GM12872 (cell line): ENCODE results near the gene JAM3.

Experiments
- CTCF ChIP-seq: IDR thresholded peaks from 3 replicates; pipeline ENCODE4 v1.5.1; 2011; ENCODE audit warnings: low read depth, mild to moderate bottlenecking, low read length, moderate library complexity; ENCODE audit not compliant: insufficient read depth

Gene JAM3

GRCh38 chr11:134155946-134156865, 87.3 kb downstream of the JAM3 start:
- no peak for TF ChIP-seq CTCF

GRCh38 chr11:134157451-134157850, 88.6 kb downstream of the JAM3 start:
- no peak for TF ChIP-seq CTCF

- TF ChIP-seq CTCF: no peak
Observed at GRCh38 chr11:134158023-134158422, 89.2 kb downstream of the JAM3 start.

- TF ChIP-seq CTCF: no peak
Observed at GRCh38 chr11:134159652-134160051, 90.8 kb downstream of the JAM3 start.

- no peak for TF ChIP-seq CTCF
Observed at GRCh38 chr11:134164490-134165370, 95.9 kb downstream of the JAM3 start.

GRCh38 chr11:134170177-134170918, 101.5 kb downstream of the JAM3 start:
- TF ChIP-seq CTCF: no peak

- TF ChIP-seq CTCF: no peak
Observed at GRCh38 chr11:134170919-134171281, 102.0 kb downstream of the JAM3 start.
